Smooth muscle cell (in vitro differentiated cells): ENCODE measurements around the gene CCR5AS.

Source experiments
- DNase-seq: peaks from one replicate; lab custom pipeline; 2025; ENCODE audit not compliant: unreplicated experiment; lab: John Stamatoyannopoulos, UW
- H2AFZ ChIP-seq: fragments of 200-600 bp; sonication (generic); 2 replicates; pipeline ENCODE4 v1.6.0; 2016; ENCODE audit warnings: antibody characterized with exemption, low read depth, mild to moderate bottlenecking
- H3F3A ChIP-seq: fragments of 200-600 bp; sonication (generic); 2 replicates; pipeline ENCODE4 v1.6.0; 2017; ENCODE audit warnings: antibody characterized with exemption, low read depth
- H3K27ac ChIP-seq: fragments of 200-600 bp; sonication (generic); 2 replicates; pipeline ENCODE4 v1.5.1; 2016; ENCODE audit warnings: low read depth, mild to moderate bottlenecking
- H3K27me3 ChIP-seq: fragments of 200-600 bp; sonication (generic); 2 replicates; pipeline ENCODE4 v1.6.1; 2016; ENCODE audit warnings: low read depth, mild to moderate bottlenecking
- H3K36me3 ChIP-seq: fragments of 200-600 bp; sonication (generic); 2 replicates; pipeline ENCODE4 v1.5.1; 2016; ENCODE audit warnings: low read depth
- H3K4me1 ChIP-seq: fragments of 200-600 bp; sonication (generic); 2 replicates; pipeline ENCODE4 v1.5.1; 2016; ENCODE audit warnings: low read depth
- H3K4me2 ChIP-seq: fragments of 200-600 bp; sonication (generic); 2 replicates; pipeline ENCODE4 v1.6.0; 2016; ENCODE audit warnings: mild to moderate bottlenecking
- H3K4me3 ChIP-seq: fragments of 200-600 bp; sonication (generic); 2 replicates; pipeline ENCODE4 v1.5.1; 2016; ENCODE audit warnings: mild to moderate bottlenecking
- H3K79me2 ChIP-seq: fragments of 200-600 bp; sonication (generic); 2 replicates; pipeline ENCODE4 v1.6.0; 2016; ENCODE audit warnings: low read depth, mild to moderate bottlenecking
- H3K9ac ChIP-seq: fragments of 200-600 bp; sonication (generic); 2 replicates; pipeline ENCODE4 v1.6.0; 2016; ENCODE audit warnings: low read depth
- H3K9me3 ChIP-seq: fragments of 200-600 bp; sonication (generic); replicated peaks from 2 replicates; pipeline ENCODE4 v1.5.1; 2016; ENCODE audit warnings: low read depth
- H4K20me1 ChIP-seq: fragments of 200-600 bp; sonication (generic); 2 replicates; pipeline ENCODE4 v1.6.0; 2016; ENCODE audit warnings: low read depth
- WGBS: methylation state at CpG from one replicate; pipeline ENCODE4 v1.1.7; 2016; ENCODE audit warnings: low lambda C conversion rate; 5-methylcytosine and 5-hydroxymethylcytosine counted together
- TF ChIP-seq, protein P1 (sequence below): fragments of 200-600 bp; sonication (generic); IDR thresholded peaks from 2 replicates; pipeline ENCODE4 v1.5.1; 2017; ENCODE audit warnings: borderline replicate concordance, mild to moderate bottlenecking, antibody characterized with exemption; ENCODE audit not compliant: insufficient read depth, poor library complexity, severe bottlenecking

The CCR5AS gene

DNA sequence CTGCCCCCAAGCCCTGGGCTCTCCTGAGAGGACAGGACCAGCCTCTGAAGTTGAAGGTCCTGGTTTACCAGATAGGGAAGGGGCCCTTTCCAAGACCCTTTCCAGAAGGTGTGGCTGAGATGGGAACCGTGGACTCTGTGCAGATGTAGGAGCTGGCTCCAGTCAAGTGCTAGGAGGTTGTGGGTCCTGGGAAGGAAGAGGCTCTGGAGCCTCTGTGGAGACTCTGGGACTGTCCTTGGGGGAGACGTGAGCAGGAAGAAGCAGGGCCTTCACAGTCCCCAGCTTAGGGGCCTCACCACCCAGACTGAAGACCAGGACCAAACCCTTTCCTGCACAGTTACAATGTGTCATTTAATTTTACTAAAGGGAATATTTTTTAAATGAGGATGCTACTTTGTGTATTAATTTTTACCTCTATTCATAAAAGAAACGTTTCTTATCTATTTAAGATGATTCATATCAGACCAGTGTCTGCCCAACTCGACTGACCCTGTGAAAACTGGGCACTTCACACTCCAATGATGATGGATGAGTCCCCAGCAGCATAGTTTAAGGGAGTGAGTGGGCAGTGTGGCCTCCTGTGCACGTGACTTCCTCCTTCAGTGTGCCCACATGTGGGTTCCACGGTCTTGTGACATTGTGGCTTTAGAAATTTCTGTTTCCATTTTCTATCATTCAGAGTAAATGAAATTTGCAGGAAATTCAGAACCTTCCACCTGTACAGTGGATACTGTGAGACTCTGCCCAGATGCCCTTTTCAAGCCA lies 10.9 kb downstream of the CCR5AS start:
- WGBS: 74% methylated on average over 6 of the region's 6 CpGs
- no peak for DNase-seq

DNA sequence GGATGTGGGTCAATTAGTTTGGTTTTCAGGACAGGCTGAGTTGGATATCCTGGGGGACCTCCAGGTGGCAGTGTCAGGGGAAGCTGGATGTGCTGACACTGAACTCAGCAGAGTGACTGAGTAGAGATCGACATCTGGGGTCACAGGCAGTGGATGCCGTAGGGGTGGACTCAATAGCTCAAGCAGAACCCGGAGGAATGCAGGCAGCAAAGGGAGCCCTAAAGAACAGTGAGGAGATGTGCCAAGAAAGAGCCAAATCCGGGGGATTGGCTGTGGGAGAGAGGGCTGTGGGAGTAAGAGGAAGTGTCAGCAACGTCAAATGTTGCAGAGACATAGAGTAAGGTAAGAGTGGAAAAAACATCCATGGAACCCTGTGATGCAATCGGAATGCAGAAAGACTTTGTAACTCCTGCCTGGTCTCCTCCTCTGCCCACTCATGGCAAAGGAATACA lies 11.6 kb downstream of the CCR5AS start:
- no peaks in the 10 kb centered on the region for H3K36me3 ChIP-seq
- no peaks in the 10 kb centered on the region for H3K4me1 ChIP-seq
- TF ChIP-seq, protein P1, sequence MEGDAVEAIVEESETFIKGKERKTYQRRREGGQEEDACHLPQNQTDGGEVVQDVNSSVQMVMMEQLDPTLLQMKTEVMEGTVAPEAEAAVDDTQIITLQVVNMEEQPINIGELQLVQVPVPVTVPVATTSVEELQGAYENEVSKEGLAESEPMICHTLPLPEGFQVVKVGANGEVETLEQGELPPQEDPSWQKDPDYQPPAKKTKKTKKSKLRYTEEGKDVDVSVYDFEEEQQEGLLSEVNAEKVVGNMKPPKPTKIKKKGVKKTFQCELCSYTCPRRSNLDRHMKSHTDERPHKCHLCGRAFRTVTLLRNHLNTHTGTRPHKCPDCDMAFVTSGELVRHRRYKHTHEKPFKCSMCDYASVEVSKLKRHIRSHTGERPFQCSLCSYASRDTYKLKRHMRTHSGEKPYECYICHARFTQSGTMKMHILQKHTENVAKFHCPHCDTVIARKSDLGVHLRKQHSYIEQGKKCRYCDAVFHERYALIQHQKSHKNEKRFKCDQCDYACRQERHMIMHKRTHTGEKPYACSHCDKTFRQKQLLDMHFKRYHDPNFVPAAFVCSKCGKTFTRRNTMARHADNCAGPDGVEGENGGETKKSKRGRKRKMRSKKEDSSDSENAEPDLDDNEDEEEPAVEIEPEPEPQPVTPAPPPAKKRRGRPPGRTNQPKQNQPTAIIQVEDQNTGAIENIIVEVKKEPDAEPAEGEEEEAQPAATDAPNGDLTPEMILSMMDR: no peak
- H3F3A ChIP-seq: no peaks in the 10 kb centered on the region
- no peaks in the 10 kb centered on the region for H3K9me3 ChIP-seq
- H3K27ac ChIP-seq: no peak overlapping the region
- peaks cover 68% of the 10 kb centered on the region for H3K27me3 ChIP-seq
- no peak for DNase-seq
- 73% methylated on average over 6 of the region's 6 CpGs for WGBS
- H3K9ac ChIP-seq: no peak overlapping the region
- no peaks in the 10 kb centered on the region for H3K79me2 ChIP-seq
- no peak overlapping the region for H3K4me3 ChIP-seq
- H2AFZ ChIP-seq: no peak overlapping the region
- H3K4me2 ChIP-seq: peak overlapping the region; percentile 6
- H4K20me1 ChIP-seq: peaks cover 7% of the 10 kb centered on the region

More for the DNA sequence above, 10.9 kb downstream of the CCR5AS start:
- no peak overlapping the region for H2AFZ ChIP-seq
- peaks cover 7% of the 10 kb centered on the region for H4K20me1 ChIP-seq
- TF ChIP-seq, protein P1: no peak
- H3K79me2 ChIP-seq: no peaks in the 10 kb centered on the region
- H3K4me3 ChIP-seq: no peak overlapping the region
- H3K4me1 ChIP-seq: no peaks in the 10 kb centered on the region
- H3K27ac ChIP-seq: no peak overlapping the region
- no peaks in the 10 kb centered on the region for H3K9me3 ChIP-seq
- no peaks in the 10 kb centered on the region for H3K36me3 ChIP-seq
- peaks cover 2% of the 10 kb centered on the region for H3F3A ChIP-seq
- peak overlapping the region; percentile 6 for H3K4me2 ChIP-seq
- no peak overlapping the region for H3K9ac ChIP-seq
- peaks cover 67% of the 10 kb centered on the region for H3K27me3 ChIP-seq

DNA sequence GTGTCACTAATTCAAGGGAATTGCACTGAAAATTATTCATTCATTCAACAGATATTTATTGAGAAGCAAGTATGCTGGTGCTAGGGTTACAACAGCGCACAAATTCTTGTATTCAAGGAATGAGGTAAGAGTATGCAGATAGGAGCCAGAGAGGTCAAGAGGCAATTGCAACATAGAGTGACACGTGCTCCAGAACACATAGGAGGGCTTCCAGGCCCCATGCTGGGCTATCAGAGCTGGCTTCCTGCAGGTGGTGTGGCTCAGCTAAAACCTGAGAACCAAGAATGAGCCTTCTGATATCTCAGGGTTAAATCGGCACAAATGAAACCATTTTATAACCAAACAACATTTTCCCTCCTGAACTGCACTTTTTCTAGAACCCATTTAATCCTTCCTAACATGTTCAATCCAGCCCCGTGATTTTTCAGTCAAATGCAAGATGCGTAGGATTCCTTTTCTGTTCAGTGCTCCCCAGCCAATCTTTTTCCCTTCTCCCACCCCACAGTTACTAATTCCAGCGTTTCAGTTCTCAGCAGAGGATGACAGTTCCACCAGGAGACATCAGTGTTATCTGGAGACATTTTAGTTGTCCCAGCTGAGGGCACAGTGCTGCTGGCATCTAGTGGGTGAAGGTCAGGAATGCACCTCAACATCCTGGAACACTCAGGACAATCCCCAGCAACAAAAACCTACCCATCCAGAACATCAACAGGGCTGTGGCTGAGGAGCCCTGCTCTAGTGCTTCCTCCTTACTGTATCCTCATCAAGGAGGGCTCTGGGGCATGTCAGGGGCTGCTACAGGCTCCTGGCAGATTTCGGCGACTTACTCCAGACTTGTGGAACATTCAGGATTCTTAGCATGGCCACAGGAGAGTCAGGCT lies 13.1 kb downstream of the CCR5AS start:
- Histone ChIP-seq H3F3A (no peaks in the 10 kb centered on the region), H2AFZ (no peak overlapping the region), H3K27ac (no peak overlapping the region), H3K9ac (no peak overlapping the region), H3K4me2 (no peak overlapping the region), H3K27me3 (peaks cover 75% of the 10 kb centered on the region), H3K36me3 (no peaks in the 10 kb centered on the region), H3K4me1 (no peaks in the 10 kb centered on the region), H4K20me1 (no peaks in the 10 kb centered on the region), H3K79me2 (no peaks in the 10 kb centered on the region), H3K4me3 (no peak overlapping the region), H3K9me3 (no peaks in the 10 kb centered on the region)
- no peak for DNase-seq
- 78% methylated on average over 8 of the region's 8 CpGs for WGBS
- TF ChIP-seq, protein P1: no peak
